ENCODE results near the gene PRDM8.

- TF ChIP-seq, protein P1, sequence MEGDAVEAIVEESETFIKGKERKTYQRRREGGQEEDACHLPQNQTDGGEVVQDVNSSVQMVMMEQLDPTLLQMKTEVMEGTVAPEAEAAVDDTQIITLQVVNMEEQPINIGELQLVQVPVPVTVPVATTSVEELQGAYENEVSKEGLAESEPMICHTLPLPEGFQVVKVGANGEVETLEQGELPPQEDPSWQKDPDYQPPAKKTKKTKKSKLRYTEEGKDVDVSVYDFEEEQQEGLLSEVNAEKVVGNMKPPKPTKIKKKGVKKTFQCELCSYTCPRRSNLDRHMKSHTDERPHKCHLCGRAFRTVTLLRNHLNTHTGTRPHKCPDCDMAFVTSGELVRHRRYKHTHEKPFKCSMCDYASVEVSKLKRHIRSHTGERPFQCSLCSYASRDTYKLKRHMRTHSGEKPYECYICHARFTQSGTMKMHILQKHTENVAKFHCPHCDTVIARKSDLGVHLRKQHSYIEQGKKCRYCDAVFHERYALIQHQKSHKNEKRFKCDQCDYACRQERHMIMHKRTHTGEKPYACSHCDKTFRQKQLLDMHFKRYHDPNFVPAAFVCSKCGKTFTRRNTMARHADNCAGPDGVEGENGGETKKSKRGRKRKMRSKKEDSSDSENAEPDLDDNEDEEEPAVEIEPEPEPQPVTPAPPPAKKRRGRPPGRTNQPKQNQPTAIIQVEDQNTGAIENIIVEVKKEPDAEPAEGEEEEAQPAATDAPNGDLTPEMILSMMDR (IDR thresholded peaks at IDR 0.05), result no peak
- TF ChIP-seq POLR2A (IDR thresholded peaks at IDR 0.05), result no peak
- TF ChIP-seq POLR2AphosphoS5 (IDR thresholded peaks at IDR 0.05), result no peak
Measured at GRCh38 chr4:80204433-80205011, 7.2 kb downstream of the PRDM8 start.

All from breast epithelium (tissue), 3 donors.